Effector memory CD8-positive, alpha-beta T cell (primary cell): ENCODE results near the gene PSMB3.
"Not testable (repeated sequence)": the region's sequence is repeated elsewhere in the genome, so short reads cannot be mapped to it uniquely, and the experiment has no call there.

ENCODE experiments used
- ATAC-seq: fragments of 150-1000 bp; cut with Tn5 transposase; replicated peaks from 2 replicates; pipeline ENCODE4 v1.10.0; 2021; ENCODE audit warnings: mild to moderate bottlenecking, moderate library complexity
- DNase-seq, 3 experiments: peaks; one replicate each; pipeline ENCODE4 v3.0.0; 2021
- H3K27ac Mint-ChIP-seq, 2 donors: one replicate each; pipeline ENCODE4 v1.8.0; 2022; ENCODE audit warnings: mild to moderate bottlenecking in 2 of 2, mixed read lengths in 2 of 2, moderate library complexity in 2 of 2
- H3K27me3 Mint-ChIP-seq, 2 donors: one replicate each; pipeline ENCODE4 v1.8.0; 2022; ENCODE audit warnings: mixed read lengths in 2 of 2
- H3K36me3 Mint-ChIP-seq: one replicate; pipeline ENCODE4 v1.8.0; 2022; ENCODE audit warnings: mild to moderate bottlenecking, moderate library complexity, mixed read lengths; ENCODE audit not compliant: insufficient read depth
- H3K4me1 Mint-ChIP-seq, 2 donors: one replicate each; pipeline ENCODE4 v1.8.0; 2022; ENCODE audit warnings: low read depth in 2 of 2, mixed read lengths in 2 of 2
- H3K4me3 Mint-ChIP-seq, 2 donors: one replicate each; pipeline ENCODE4 v1.8.0; 2022; ENCODE audit warnings: mild to moderate bottlenecking in 2 of 2, mixed read lengths in 2 of 2, moderate library complexity in 2 of 2
- H3K9me3 Mint-ChIP-seq, 2 donors: one replicate each; pipeline ENCODE4 v1.8.0; 2022; ENCODE audit warnings: mixed read lengths in 2 of 2

PSMB3 gene

DNA sequence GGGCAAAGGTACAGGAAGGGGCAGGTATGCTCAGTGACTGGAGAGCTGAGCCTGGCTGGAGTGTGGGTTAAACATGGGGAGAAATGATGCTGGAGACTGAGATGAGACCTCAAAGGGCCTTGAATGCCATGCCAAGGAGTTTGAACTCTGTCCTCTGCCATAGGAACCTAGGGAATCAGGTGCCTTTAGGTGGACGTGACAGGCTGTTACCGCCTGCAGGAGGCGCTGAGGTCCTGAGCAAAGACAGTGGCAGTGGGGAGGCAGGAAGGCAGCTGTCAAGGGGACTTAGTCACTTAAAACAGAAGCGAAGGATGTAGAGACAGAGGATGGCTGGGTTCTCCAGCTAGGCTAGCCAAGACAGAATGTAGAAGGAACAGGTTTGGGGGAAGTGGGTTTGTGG, 9.1 kb downstream of the PSMB3 start:
- ATAC-seq = no peak
- H3K4me3 Mint-ChIP-seq = no peak overlapping the region
- peak overlapping the region; percentile 11 to 86 for H3K27ac Mint-ChIP-seq

DNA sequence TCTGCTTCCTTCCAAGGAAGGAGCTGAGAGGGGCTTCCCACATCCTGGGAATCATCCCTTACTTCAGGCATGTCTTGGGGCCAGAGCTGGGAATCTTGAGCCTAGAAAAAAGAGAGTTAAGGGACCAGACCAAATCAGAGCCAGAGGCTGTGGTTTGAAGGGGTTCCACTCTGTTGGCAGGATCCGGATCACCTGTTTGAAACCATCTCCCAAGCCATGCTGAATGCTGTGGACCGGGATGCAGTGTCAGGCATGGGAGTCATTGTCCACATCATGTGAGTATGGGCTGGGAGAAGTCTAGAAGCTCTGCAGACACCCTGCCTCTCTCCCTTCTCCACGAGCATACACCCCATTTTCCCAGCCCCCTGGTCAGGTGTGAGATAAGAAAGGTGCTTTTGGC, 9.7 kb downstream of the PSMB3 start:
- Mint-ChIP-seq H3K4me3 (no peak overlapping the region), H3K27me3 (no peaks in the 10 kb centered on the region), H3K27ac (peak overlapping the region in 1 of 2 donors; percentile 86), H3K4me1 (peaks cover 8 to 12% of the 10 kb centered on the region in 2 donors), H3K36me3 (peaks cover 89% of the 10 kb centered on the region), H3K9me3 (no peaks in the 10 kb centered on the region)
- no peak for DNase-seq
- ATAC-seq = no peak

More for the DNA sequence above, 9.1 kb downstream of the PSMB3 start:
- Mint-ChIP-seq H3K36me3 (peaks cover 94% of the 10 kb centered on the region), H3K27me3 (no peaks in the 10 kb centered on the region), H3K9me3 (no peaks in the 10 kb centered on the region), H3K4me1 (peaks cover 8 to 12% of the 10 kb centered on the region in 2 donors)
- peak in 1 of 3 experiments; percentile 9 for DNase-seq

DNA sequence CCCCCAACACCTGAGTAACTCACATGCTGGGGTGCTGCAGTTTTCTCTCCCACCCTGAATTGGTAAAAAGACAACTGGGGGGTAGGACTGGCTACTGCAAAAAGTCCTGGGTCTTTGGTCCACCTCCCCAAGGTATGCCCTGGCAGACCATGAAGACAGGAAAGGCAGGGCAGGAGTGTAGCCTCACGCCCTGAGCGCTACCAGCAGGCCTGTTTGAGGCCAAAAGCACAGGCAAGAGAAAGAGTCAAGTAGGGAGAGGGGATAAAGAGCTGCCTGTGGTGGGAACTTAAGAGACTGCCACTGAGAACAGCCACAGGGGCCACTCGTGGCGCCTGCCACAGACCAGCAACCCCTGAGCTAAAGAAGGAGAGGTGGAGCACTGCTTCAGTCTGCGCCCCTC, 13.8 kb downstream of the PSMB3 start:
- ATAC-seq = no peak

DNA sequence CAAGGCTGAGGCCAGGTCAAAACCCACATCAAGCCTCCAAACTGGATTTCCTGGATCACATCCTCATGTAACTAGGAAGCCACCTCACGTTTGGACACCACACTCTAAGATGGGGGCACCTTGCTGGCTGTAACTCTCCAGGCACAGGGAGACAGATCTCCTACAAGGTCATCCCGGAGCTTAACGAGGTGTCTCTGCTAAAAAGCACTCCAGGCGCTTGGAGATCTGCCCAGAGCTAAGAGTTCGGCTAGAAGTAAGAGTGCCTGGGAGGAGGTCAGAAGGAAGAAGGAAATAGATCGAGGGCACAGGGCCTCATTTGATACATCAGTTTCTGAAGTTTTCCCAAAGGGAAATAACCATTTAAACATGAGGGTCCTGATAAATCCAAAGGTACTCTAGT, 15.9 kb downstream of the PSMB3 start:
- H3K9me3 Mint-ChIP-seq = no peaks in the 10 kb centered on the region
- peak overlapping the region; percentile 11 to 13 for H3K27ac Mint-ChIP-seq
- H3K36me3 Mint-ChIP-seq = peaks cover 65% of the 10 kb centered on the region
- no peaks in the 10 kb centered on the region for H3K27me3 Mint-ChIP-seq
- DNase-seq = no peak
- no peak for ATAC-seq
- H3K4me3 Mint-ChIP-seq = no peak overlapping the region
- H3K4me1 Mint-ChIP-seq = peaks cover 0 to 2% of the 10 kb centered on the region in 2 donors

More for the DNA sequence above, 13.8 kb downstream of the PSMB3 start:
- no peak for DNase-seq
- peaks cover 69% of the 10 kb centered on the region for H3K36me3 Mint-ChIP-seq
- H3K4me3 Mint-ChIP-seq = no peak overlapping the region
- peaks cover 4 to 5% of the 10 kb centered on the region in 2 donors for H3K4me1 Mint-ChIP-seq
- H3K9me3 Mint-ChIP-seq = no peaks in the 10 kb centered on the region
- H3K27ac Mint-ChIP-seq = peak overlapping the region; percentile 35 to 65
- H3K27me3 Mint-ChIP-seq = no peaks in the 10 kb centered on the region

DNA sequence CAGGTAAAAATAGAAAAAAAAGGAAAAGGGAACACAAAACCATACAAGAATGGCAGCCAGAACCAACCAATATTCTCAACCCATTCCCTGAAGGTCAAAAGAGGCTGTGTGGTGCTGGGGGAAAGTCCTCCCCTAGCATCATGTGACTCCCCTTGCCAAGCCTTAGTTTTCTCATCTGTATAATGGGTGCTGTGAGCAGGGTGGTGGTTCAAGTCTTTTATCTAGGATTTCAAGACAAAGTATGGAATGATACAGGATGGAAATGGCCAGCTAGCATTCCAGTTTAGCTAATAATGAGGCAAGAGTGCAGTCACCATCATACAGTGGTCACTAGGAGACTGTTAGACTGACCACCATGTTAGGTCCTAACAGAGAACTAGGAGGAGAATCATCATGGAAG, 20.7 kb downstream of the PSMB3 start:
- DNase-seq (no peak), ATAC-seq (no peak)
- no peaks in the 10 kb centered on the region for H3K4me1 Mint-ChIP-seq
- no peaks in the 10 kb centered on the region for H3K27me3 Mint-ChIP-seq
- H3K36me3 Mint-ChIP-seq = peaks cover 58% of the 10 kb centered on the region
- no peaks in the 10 kb centered on the region for H3K9me3 Mint-ChIP-seq
- H3K4me3 Mint-ChIP-seq = no peak overlapping the region
- peak overlapping the region in 1 of 2 donors; percentile 13 for H3K27ac Mint-ChIP-seq

DNA sequence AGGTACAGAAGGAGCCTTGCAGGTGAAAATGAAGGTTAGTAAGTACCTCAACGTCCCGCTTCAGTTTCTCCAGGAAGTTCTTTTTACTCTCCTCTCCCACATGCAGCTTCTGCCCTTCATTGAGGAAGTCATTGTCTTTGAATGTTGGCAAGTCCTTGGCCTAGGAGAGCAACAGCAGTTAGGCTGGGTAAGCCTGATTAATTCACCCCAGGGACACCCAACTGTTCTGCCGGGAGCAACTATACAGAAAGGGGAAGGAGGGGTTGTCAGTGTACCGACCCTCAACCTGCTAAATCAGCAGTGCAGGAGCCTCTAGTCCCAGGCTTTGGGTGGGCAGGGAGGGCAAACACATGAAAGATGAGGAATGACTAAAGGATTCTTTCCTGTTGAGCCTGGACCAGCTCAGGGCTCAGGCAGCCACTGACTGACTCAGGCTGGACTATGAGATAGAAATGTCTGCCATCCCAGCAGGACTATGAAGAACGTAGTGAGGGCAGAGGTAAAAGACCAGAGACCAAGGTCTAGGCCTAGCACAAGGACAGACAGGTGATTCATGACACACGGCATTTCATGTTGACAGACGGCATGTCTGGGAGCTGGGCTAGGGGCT, 25.2 kb downstream of the PSMB3 start:
- peaks cover 0 to 3% of the 10 kb centered on the region in 2 donors for H3K4me1 Mint-ChIP-seq
- H3K4me3 Mint-ChIP-seq = no peak overlapping the region
- H3K36me3 Mint-ChIP-seq = peaks cover 64% of the 10 kb centered on the region
- H3K27me3 Mint-ChIP-seq = no peaks in the 10 kb centered on the region
- H3K27ac Mint-ChIP-seq = no peak overlapping the region
- ATAC-seq (no peak), DNase-seq (no peak)
- no peaks in the 10 kb centered on the region for H3K9me3 Mint-ChIP-seq

DNA sequence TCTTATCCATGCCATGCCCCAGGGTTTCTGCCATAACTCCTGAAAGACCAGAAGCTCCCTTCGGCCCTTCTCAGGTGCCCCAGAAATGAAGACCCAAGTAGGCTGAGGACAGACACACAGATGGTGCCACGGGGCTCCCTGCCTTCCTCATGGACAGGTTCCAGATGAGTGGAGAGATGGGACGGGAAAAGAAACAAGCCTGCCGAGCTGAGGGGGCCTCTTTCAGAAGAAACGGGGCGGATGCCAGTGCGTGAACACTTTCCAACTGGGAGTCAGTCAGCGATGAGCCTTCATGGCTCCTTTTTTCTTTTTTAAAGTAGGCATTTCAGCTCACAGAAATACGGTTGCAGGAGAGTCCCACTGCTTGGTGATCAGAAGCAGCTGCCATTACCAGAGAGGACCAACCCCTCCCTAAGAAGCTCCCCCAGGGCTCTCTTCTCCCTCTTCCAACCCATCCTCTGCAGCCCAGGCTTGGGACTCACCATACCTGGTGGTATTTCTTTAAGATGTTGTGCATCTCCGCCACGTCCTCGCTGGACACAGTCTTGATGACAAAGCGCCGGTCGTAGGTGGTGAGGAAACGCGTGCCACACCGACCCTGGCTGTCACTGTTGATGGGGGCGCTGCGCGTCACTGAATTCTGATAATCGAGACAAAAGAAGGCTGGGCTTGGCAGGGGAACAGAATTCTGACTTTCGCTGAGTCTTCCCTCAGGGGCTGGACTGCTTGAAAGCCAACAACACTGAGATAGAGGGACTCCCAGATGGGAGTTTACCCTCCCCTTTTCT, 27.6 kb downstream of the PSMB3 start:
- H3K36me3 Mint-ChIP-seq = peaks cover 70% of the 10 kb centered on the region
- peaks cover 0 to 3% of the 10 kb centered on the region in 2 donors for H3K4me1 Mint-ChIP-seq
- DNase-seq (no peak), ATAC-seq (no peak)
- no peaks in the 10 kb centered on the region for H3K27me3 Mint-ChIP-seq
- H3K27ac Mint-ChIP-seq = peak overlapping the region in 1 of 2 donors; percentile 26
- H3K9me3 Mint-ChIP-seq = no peaks in the 10 kb centered on the region
- H3K4me3 Mint-ChIP-seq = no peak overlapping the region

DNA sequence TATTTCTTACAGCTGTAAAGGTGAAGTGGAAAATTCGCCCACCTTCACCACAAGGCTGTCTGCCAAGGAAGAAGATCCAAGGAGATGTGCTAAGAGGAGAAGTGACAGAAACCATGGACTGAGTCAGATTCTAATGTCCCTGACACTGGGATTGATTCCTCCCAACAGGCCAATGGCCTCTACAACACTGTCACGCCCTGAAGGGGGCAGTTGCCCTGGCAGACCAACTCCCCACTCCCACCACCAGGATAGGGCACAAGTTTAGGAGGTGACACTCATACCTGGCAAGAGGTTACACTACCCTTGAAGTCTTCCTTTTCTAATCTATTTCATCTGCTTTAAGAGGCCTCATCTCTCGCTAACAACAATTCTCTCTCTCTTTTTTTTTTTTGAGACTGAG, 30.7 kb downstream of the PSMB3 start:
- ATAC-seq (no peak), DNase-seq (no peak)
- no peak overlapping the region for H3K4me3 Mint-ChIP-seq
- no peaks in the 10 kb centered on the region for H3K27me3 Mint-ChIP-seq
- no peak overlapping the region for H3K27ac Mint-ChIP-seq
- no peaks in the 10 kb centered on the region for H3K9me3 Mint-ChIP-seq
- H3K36me3 Mint-ChIP-seq = peaks cover 68% of the 10 kb centered on the region
- peaks cover 3 to 14% of the 10 kb centered on the region in 2 donors for H3K4me1 Mint-ChIP-seq

DNA sequence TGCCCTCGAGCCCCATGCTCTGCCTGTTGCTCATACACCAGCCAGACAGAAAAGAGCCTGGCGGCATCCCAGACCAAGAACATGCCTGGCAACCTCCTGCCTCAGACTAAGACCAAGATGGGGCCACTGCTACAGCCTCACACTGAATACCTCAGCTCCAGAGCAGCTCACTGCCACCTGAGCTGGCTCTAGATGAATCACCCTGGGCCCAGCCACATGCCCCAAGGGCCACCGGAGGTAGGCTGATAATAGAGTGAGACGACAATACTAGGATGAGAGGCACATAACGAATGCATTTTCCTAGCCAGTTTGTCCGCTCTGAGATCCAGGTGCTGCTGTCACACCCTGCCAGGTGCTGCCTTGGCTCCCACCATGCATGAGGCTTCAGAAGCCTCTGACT, 33.8 kb downstream of the PSMB3 start:
- Mint-ChIP-seq H3K27me3 (no peaks in the 10 kb centered on the region), H3K9me3 (no peaks in the 10 kb centered on the region), H3K4me3 (no peak overlapping the region), H3K27ac (no peak overlapping the region), H3K4me1 (peaks cover 3 to 28% of the 10 kb centered on the region in 2 donors), H3K36me3 (peaks cover 51% of the 10 kb centered on the region)
- no peak for ATAC-seq
- DNase-seq = no peak

DNA sequence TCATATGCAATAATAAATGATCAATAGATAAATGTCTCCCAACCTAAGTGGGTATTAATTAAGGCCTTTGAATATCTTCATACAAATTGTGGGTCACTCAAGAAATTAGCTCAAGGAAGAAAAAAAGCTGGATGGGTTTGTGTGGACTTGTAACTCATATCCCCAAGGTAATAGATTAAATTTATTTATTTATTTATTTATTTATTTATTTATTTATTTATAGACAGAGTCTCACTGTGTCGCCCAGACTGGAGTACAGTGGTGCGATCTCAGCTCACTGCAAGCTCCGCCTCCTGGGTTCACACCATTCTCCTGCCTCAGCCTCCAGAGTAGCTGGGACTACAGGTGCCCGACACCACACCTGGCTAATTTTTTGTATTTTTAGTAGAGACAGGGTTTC, 35.5 kb downstream of the PSMB3 start:
- H3K27me3 Mint-ChIP-seq, H3K4me3 Mint-ChIP-seq, ATAC-seq, H3K9me3 Mint-ChIP-seq, DNase-seq: not testable (repeated sequence)
- H3K27ac Mint-ChIP-seq = peak overlapping the region in 1 of 2 donors; percentile 44
- peaks cover 41% of the 10 kb centered on the region for H3K36me3 Mint-ChIP-seq
- H3K4me1 Mint-ChIP-seq = peaks cover 5 to 28% of the 10 kb centered on the region in 2 donors

DNA sequence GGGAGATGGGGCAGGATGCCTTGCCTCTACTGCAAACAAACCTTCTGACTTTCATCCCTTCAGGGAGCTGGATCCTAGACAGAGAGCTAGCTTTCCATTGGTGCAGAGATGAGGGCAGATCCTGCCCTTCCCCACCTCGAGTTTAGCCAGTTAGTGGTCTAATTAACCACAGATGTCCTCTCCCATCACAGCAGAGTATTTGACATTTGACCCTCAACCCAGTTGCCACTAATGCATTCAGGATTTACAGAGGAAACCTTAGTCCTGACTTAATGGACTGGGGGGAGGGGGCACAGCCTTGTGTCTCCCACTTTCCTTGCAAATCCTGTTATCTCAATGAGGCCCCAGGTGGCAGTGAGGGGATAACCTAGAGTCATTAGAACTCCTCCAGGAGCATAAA, 36.6 kb downstream of the PSMB3 start:
- H3K4me1 Mint-ChIP-seq = peaks cover 8 to 35% of the 10 kb centered on the region in 2 donors
- ATAC-seq = no peak
- peaks cover 32% of the 10 kb centered on the region for H3K36me3 Mint-ChIP-seq
- H3K4me3 Mint-ChIP-seq = no peak overlapping the region
- peak overlapping the region in 1 of 2 donors; percentile 41 for H3K27ac Mint-ChIP-seq
- no peaks in the 10 kb centered on the region for H3K27me3 Mint-ChIP-seq
- no peaks in the 10 kb centered on the region for H3K9me3 Mint-ChIP-seq
- no peak for DNase-seq

DNA sequence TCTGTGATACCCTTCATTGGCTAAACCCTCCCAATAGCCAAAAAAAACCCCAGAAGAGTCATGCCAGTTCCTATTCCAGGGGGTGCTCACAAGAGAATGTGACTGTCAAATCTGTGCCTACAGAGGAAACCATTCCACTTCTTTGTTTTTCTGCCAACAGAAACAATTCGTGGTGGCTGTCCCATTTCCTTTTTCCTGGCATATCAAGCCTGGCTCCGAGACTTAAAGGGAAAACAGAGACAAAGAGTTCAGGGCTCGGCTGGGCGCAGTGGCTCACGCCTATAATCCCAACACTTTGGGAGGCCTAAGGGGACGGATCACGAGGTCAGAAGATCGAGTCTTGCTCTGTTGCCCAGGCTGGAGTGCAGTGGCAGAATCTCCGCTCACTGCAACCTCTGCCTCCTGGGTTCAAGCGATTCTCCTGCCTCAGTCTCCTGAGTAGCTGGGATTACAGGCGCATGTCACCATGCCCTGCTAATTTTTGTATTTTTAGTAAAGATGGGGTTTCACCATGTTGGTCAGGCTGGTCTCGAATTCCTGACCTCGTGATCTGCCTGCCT, 37.7 kb downstream of the PSMB3 start:
- peaks cover 10 to 38% of the 10 kb centered on the region in 2 donors for H3K4me1 Mint-ChIP-seq
- ATAC-seq, H3K9me3 Mint-ChIP-seq, H3K4me3 Mint-ChIP-seq, H3K27ac Mint-ChIP-seq, H3K27me3 Mint-ChIP-seq, DNase-seq: not testable (repeated sequence)
- H3K36me3 Mint-ChIP-seq = peaks cover 30% of the 10 kb centered on the region

DNA sequence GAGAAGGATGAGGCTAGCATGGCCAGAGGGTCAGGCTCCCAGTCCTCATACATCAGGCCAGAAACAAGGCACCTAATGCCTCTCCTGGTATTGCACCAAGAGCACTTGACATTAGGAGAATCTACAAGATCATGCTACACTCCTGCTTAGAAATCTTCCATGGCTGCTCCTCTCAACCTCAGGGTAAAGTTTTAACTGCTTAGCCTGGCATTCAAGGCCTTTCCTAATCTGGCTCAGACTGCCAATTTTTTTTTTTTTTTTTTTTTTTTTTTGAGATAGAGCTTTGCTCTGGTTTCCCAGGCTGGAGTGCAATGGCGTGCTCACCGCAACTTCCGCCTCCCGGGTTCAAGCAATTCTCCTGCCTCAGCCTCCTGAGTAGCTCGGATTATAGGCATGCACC, 38.6 kb downstream of the PSMB3 start:
- Mint-ChIP-seq H3K9me3 (no peaks in the 10 kb centered on the region), H3K36me3 (peaks cover 26% of the 10 kb centered on the region), H3K27ac (no peak overlapping the region), H3K4me3 (no peak overlapping the region), H3K4me1 (peaks cover 11 to 34% of the 10 kb centered on the region in 2 donors), H3K27me3 (no peaks in the 10 kb centered on the region)
- ATAC-seq (no peak), DNase-seq (no peak)

DNA sequence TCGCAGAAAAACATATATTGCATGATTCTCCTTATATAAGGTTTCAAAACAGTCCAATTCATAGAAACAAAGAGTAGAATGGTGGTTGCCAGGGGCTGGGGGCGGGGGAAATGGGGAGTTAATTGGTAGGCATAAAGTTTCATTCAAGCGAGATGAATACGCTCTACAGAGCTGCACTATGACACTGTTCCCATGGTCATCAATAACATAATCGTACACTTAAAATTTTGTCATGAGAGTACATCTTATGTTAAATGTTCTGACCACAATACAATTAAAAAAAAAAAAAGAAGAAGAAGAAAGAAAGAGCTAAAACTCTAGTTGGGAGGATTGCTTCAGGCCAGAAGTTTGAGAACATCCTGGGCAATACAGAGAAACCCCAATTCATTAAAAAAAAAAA, 41.7 kb downstream of the PSMB3 start:
- H3K4me3 Mint-ChIP-seq = no peak overlapping the region

More for the DNA sequence above, 41.7 kb downstream of the PSMB3 start:
- Mint-ChIP-seq H3K27me3 (no peaks in the 10 kb centered on the region), H3K4me1 (peaks cover 32 to 50% of the 10 kb centered on the region in 2 donors), H3K36me3 (peaks cover 30% of the 10 kb centered on the region), H3K27ac (peak overlapping the region in 1 of 2 donors; percentile 79), H3K9me3 (no peaks in the 10 kb centered on the region)
- DNase-seq (no peak), ATAC-seq (no peak)
